PFSK-1 (cell line): ENCODE measurements around the gene OR1J1.

Experiments
- FOXP2 ChIP-seq: optimal IDR thresholded peaks from 2 replicates; pipeline ENCODE3; 2011; ENCODE audit warnings: borderline replicate concordance, control low read depth, inconsistent platforms; ENCODE audit not compliant: insufficient read depth; ENCODE audit errors: extremely low read length, extremely low read depth
- POLR2AphosphoS5 ChIP-seq: IDR thresholded peaks from 2 replicates; pipeline ENCODE4 v1.6.1; 2012; ENCODE audit warnings: low read depth, mild to moderate bottlenecking, control low read depth, low read length, moderate library complexity
- REST ChIP-seq, 2 experiments: IDR thresholded peaks; 2 replicates each; pipeline versions ENCODE4 v1.6.1 to v1.8.0; 2011 to 2012; ENCODE audit warnings: low read depth in 2 of 2, low read length in 2 of 2, control low read depth in 1 of 2, inconsistent platforms in 1 of 2, mild to moderate bottlenecking in 1 of 2, moderate library complexity in 1 of 2; ENCODE audit not compliant: insufficient read depth in 1 of 2
- SIN3A ChIP-seq: IDR thresholded peaks from 2 replicates; pipeline ENCODE4 v1.6.1; 2012; ENCODE audit warnings: mild to moderate bottlenecking, low read length, moderate library complexity, borderline replicate concordance; ENCODE audit not compliant: insufficient read depth
- TAF1 ChIP-seq: IDR thresholded peaks from 2 replicates; pipeline ENCODE4 v1.6.1; 2012; ENCODE audit warnings: low read length, control low read depth, borderline replicate concordance; ENCODE audit not compliant: insufficient read depth

The OR1J1 gene

GRCh38 chr9:122456123-122456522, 21.6 kb downstream of the OR1J1 start:
- no peak for TF ChIP-seq POLR2AphosphoS5
- TF ChIP-seq SIN3A = no peak
- no peak for TF ChIP-seq FOXP2
- no peak for TF ChIP-seq TAF1
- no peak for TF ChIP-seq REST (IDR thresholded peaks at IDR 0.05; ENCODE audit: insufficient read depth in 1 of 2, low read depth in 2 of 2, low read length in 2 of 2)

GRCh38 chr9:122453677-122454135, 24.0 kb downstream of the OR1J1 start:
- TF ChIP-seq FOXP2 (no peak), SIN3A (no peak), REST (IDR thresholded peaks at IDR 0.05; ENCODE audit: insufficient read depth in 1 of 2, low read depth in 2 of 2, low read length in 2 of 2) (no peak), TAF1 (no peak), POLR2AphosphoS5 (no peak)

GRCh38 chr9:122446819-122447484, 30.8 kb downstream of the OR1J1 start:
- TF ChIP-seq SIN3A = no peak
- TF ChIP-seq FOXP2 = no peak
- no peak for TF ChIP-seq POLR2AphosphoS5
- no peak for TF ChIP-seq TAF1
- no peak for TF ChIP-seq REST (IDR thresholded peaks at IDR 0.05; ENCODE audit: insufficient read depth in 1 of 2, low read depth in 2 of 2, low read length in 2 of 2)

- TF ChIP-seq FOXP2 = no peak
- no peak for TF ChIP-seq POLR2AphosphoS5
- TF ChIP-seq REST (IDR thresholded peaks at IDR 0.05; ENCODE audit: insufficient read depth in 1 of 2, low read depth in 2 of 2, low read length in 2 of 2) = no peak
- no peak for TF ChIP-seq SIN3A
- TF ChIP-seq TAF1 = no peak
Observed at GRCh38 chr9:122445155-122445749, 32.5 kb downstream of the OR1J1 start.
